GM12872 (cell line): ENCODE measurements around the gene AAGAB.

Experiments
- CTCF ChIP-seq: IDR thresholded peaks from 3 replicates; pipeline ENCODE4 v1.5.1; 2011; ENCODE audit warnings: low read depth, mild to moderate bottlenecking, low read length, moderate library complexity; ENCODE audit not compliant: insufficient read depth

The AAGAB gene

GRCh38 chr15:67195305-67195704, 59.2 kb downstream of the AAGAB start:
- TF ChIP-seq CTCF: no peak

- TF ChIP-seq CTCF: no peak
Observed at GRCh38 chr15:67194171-67195114, 60.0 kb downstream of the AAGAB start.

- no peak for TF ChIP-seq CTCF
Observed at GRCh38 chr15:67193223-67193990, 61.1 kb downstream of the AAGAB start.

GRCh38 chr15:67192185-67192820, 62.2 kb downstream of the AAGAB start:
- no peak for TF ChIP-seq CTCF

- no peak for TF ChIP-seq CTCF
Observed at GRCh38 chr15:67190813-67191212, 63.6 kb downstream of the AAGAB start.

- TF ChIP-seq CTCF: no peak
Observed at GRCh38 chr15:67190326-67190725, 64.1 kb downstream of the AAGAB start.

- TF ChIP-seq CTCF: no peak
Observed at GRCh38 chr15:67189326-67190051, 65.0 kb downstream of the AAGAB start.
